Activated naive CD4-positive, alpha-beta T cell treated with anti-CD3 and anti-CD28 coated beads, Interleukin-2, amount 50 U/mL, for 72 hours (primary cell): ENCODE measurements around the gene SELENOS. TPM values are rescaled to one million over a fixed set of nuclear protein-coding genes. Genes with fewer than 3 reads are reported as not detected.

Experiments used
- ATAC-seq, 2 donors: fragments of 150-1000 bp; cut with Tn5 transposase; 2 replicates each; pipeline ENCODE4 v1.10.0; 2021; ENCODE audit warnings: mild to moderate bottlenecking in 2 of 2, moderate library complexity in 2 of 2
- DNase-seq, 2 donors: peaks; one replicate each; pipeline ENCODE4 v3.0.0; 2021 to 2022; ENCODE audit warnings: low spot score in 2 of 2
- H3K27ac Mint-ChIP-seq, 2 donors: one replicate each; pipeline ENCODE4 v1.8.0; 2022; ENCODE audit warnings: mild to moderate bottlenecking in 2 of 2, mixed read lengths in 2 of 2
- H3K36me3 Mint-ChIP-seq, 2 donors: one replicate each; pipeline ENCODE4 v1.8.0; 2022; ENCODE audit warnings: mixed read lengths in 2 of 2
- H3K9me3 Mint-ChIP-seq, 2 donors: one replicate each; pipeline ENCODE4 v1.8.0; 2022; ENCODE audit warnings: mixed read lengths in 2 of 2
- total RNA-seq, 2 donors: library from RNA; stranded (reverse); gene quantifications; one replicate each; pipeline ENCODE4 v1.2.3, GENCODE V29; 2022

Gene SELENOS, protein sequence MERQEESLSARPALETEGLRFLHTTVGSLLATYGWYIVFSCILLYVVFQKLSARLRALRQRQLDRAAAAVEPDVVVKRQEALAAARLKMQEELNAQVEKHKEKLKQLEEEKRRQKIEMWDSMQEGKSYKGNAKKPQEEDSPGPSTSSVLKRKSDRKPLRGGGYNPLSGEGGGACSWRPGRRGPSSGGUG
- total RNA-seq = 10 to 100 TPM; 18.4 to 22.6 TPM

DNA sequence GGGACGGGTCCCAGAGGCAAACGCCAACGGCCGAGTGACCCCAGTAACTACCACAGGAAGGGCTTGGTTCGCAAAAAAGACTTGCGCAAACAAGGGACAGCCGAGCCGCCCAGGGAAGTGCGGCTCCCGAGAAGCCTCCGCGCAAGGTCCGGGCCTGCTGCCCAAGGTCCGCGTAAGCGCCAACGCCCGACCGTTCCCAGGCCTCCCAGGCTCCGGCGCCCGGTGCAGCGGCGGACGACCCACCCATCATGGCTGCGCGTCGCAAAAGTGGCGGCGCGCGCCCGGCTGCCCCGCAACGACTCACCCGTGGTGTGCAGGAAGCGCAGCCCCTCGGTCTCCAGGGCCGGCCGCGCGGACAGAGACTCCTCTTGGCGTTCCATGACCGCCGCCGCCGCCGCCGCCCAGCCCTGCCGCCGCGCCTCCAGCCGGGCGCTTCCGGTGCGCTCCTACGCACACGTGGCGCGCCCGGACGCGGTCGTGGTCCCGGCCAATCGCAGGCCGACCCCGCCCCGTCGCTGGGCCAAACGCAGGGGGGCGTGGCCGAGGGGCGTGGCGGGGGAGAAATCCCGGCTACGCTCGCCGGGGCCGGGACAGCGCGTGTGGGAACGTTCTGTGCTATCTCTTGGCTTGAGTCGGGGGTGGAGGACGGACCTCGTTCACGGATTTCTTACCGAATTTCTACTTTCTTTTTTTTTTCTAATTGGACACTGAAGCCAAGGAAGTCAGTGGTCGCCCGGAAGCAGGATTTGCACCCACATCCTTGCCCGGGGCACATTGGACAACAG, at the start of gene SELENOS:
TSS of gene SELENOS (minus strand) at position 448 of the 785 bp plus-strand sequence. CDS start at position 380, 68 bp downstream.
- H3K36me3 Mint-ChIP-seq = peaks cover 23 to 25% of the 10 kb centered on the region in 2 donors

DNA sequence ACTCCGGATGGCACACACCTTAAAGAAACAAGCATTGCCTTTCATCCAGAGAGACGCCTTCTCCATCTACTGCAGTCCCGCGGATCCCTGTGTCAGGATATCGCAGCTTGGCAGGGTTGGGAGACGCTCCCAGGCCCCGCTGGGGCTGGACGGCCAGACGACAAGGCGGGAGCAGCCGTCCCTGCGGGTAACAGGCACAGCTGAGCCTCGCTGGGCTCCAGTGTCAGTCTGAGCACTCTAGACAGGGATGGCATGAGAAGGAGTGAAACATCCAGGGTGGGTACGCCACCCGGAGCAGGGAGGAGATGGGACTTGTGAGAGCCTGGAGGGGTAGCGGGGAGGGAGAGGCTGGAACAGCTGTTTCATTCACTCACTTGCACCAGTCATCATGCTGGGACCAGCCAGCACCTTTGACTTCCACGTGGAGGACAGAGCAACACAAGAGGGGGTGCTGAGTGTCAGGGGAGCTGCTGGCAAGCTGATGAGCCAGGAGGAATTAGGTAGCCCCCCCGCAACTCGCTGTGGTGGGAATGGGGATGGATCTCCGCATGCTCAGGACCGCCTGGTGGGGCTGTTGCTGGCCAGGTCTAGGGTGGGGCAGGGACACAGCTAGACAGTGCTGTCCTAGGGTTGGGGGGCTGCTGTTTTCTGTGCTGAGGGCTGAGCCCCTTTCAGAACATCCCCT, 49.3 kb upstream of the SELENOS start:
- DNase-seq (peak in 1 of 2 donors; percentile 38), ATAC-seq (no peak)
- H3K9me3 Mint-ChIP-seq = no peaks in the 10 kb centered on the region
- no peaks in the 10 kb centered on the region for H3K36me3 Mint-ChIP-seq
- H3K27ac Mint-ChIP-seq = no peak overlapping the region

More for the DNA sequence above, at the start of gene SELENOS:
- ATAC-seq = peak; percentile 94 to 99
- peak; percentile 92 to 96 for DNase-seq
- H3K9me3 Mint-ChIP-seq = no peaks in the 10 kb centered on the region
- peak within 1 kb of the TSS; percentile 89 to 95 for H3K27ac Mint-ChIP-seq

DNA sequence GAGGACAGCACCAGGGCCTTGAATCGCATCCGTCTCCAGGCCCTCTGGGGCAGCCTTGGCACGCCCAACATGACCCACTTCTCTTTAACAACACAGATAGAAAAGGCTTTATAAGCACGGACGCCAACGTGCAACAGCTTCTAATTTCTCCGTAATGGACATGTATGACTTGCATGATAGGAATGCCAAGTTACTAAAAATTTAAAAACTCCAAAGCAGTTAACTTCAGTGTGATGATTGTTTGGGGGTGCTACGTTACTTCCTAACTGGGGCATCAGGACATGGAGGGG, 48.7 kb upstream of the SELENOS start:
- H3K9me3 Mint-ChIP-seq = no peaks in the 10 kb centered on the region
- no peak overlapping the region for H3K27ac Mint-ChIP-seq
- no peak for ATAC-seq
- H3K36me3 Mint-ChIP-seq = no peaks in the 10 kb centered on the region
- peak in 1 of 2 donors; percentile 33 for DNase-seq

DNA sequence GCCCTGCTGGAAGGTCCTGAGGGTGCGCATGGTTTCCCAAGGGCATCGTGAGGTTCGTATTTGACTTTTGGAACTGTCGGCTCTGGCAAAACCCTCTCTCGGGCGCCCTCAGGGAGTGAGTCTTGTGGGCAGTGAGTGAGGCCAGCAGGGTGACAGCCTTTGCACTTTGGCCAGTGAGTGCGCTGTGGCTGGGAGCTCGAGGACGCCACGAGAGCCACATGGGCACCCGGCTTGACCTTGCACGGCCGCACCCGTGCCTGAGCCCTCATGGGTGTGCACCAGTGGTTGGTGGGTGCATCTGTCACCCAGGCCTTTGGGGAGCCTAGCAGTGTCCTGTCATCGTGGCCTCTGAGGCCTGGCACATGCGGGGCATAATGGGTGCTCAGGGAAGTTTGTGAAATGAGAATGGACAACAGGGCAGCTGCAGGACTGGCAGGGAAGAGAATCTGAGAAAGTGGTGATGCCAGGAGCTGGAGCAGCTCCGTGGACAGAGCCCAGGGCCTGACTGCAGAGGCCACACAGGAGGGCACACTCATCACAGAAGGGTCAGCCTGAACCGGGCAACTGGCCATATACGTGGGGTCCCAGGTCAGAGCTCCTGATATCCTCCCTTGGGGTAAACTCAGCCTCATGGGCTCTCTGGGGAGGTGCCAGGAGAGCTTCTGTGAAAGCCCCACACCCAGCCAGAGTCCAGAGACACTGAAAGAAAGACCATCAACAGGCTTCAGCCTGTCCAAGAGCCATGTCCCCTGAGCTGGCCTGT, 48.2 kb upstream of the SELENOS start:
- no peaks in the 10 kb centered on the region for H3K36me3 Mint-ChIP-seq
- peak in 1 of 2 donors; percentile 41 for DNase-seq
- ATAC-seq = no peak
- no peaks in the 10 kb centered on the region for H3K9me3 Mint-ChIP-seq
- no peak overlapping the region for H3K27ac Mint-ChIP-seq

DNA sequence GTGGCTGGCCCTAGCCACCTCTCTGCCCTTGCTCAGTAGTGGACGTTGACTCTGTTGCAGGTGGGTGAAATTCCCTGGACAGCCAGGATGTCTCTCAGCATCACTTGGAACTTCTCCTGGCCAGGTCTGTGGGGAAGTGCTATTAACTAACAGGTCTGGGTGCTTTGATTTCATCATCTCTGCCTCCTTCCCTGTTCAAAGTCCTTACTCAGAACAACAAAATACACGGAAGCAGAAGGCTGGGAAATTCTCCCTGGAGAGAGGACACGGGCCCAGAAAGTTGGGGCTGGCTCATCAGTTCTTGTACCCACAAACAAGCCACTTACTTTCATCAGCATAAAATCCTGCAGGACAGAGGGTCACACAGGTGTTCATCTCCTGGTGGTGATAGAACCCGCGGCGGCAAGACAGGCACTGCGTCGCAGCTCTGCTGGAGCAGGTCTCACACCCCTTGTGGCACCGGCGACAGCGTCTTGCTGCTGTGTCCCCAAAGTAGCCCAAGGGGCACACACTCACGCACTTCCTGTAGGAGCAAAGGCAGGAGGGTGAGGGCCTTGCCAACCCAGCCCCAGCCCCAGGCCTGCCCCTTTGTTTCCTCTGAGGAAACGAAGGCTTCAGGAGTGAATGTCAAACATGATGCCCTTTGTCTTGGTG, 47.4 kb upstream of the SELENOS start:
- Mint-ChIP-seq H3K9me3 (no peaks in the 10 kb centered on the region), H3K27ac (no peak overlapping the region), H3K36me3 (no peaks in the 10 kb centered on the region)
- ATAC-seq = no peak
- peak in 1 of 2 donors; percentile 25 for DNase-seq

DNA sequence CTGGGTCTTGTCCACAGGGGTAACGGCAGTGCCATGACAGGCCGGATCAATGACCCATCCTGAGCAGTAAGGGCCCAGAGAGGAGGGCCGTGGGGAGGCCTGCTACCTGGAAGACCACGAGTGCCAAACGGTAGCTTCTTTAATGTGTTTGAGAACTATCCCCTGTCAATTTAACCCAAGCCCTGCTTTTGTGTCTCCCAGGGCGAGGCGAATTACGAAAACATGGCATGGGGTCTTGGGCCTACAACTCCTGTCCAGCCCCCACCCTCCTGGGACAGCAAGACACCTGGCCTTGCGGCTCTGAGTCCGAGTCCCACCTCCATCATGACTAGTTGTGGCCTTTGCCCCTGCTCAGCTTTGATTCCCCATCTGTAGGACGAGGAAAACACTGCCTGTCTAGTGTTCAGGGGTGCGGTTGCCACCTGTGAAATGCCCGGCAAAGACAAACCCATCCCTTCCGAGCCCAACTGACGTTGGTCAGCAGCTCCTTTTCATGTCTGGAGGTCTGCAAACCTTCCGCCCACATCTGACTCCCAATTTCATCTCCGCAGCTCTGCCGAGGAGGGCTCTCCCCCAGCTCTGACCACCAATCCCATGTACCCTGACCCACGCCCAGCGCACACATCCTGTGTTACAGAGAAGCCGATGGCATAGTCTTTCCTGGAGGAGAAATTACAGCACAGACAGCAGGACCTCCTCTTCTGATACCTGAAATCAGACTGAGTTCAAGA, 46.7 kb upstream of the SELENOS start:
- DNase-seq (peak in 1 of 2 donors; percentile 44), ATAC-seq (no peak)
- H3K27ac Mint-ChIP-seq = no peak overlapping the region
- no peaks in the 10 kb centered on the region for H3K36me3 Mint-ChIP-seq
- H3K9me3 Mint-ChIP-seq = no peaks in the 10 kb centered on the region

DNA sequence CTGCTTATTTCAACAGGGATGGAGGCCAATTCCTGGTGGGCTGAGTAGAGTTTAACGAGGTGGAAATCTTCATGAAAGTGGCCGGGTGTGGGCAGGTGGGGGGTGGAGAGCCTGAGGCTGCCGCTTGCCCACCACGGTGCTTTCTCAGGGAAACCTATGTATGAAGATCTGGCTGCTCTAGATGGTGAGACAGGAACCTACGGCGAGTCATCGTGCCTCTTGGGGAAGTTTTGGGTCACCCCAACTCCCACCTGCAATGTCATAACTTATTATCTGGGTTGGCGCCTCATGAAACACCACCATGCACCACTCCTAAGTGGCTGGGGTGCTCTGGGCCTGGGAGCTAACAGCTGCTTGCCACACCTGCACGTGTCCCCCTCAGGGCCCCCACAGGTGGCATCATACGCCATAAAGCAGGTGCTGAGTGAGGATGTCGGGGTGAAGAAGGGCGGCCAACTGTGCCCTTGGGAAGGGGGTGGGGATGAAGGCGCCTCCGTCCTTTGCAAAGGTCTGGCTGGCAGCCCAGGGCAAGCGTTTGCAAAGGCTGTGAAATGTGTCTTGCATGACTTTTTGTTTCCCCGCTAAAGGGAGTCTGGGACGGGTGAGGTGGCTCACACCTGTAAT, 45.7 kb upstream of the SELENOS start:
- DNase-seq = peak in 1 of 2 donors; percentile 25
- H3K27ac Mint-ChIP-seq = no peak overlapping the region
- no peaks in the 10 kb centered on the region for H3K9me3 Mint-ChIP-seq
- H3K36me3 Mint-ChIP-seq = no peaks in the 10 kb centered on the region
- no peak for ATAC-seq

DNA sequence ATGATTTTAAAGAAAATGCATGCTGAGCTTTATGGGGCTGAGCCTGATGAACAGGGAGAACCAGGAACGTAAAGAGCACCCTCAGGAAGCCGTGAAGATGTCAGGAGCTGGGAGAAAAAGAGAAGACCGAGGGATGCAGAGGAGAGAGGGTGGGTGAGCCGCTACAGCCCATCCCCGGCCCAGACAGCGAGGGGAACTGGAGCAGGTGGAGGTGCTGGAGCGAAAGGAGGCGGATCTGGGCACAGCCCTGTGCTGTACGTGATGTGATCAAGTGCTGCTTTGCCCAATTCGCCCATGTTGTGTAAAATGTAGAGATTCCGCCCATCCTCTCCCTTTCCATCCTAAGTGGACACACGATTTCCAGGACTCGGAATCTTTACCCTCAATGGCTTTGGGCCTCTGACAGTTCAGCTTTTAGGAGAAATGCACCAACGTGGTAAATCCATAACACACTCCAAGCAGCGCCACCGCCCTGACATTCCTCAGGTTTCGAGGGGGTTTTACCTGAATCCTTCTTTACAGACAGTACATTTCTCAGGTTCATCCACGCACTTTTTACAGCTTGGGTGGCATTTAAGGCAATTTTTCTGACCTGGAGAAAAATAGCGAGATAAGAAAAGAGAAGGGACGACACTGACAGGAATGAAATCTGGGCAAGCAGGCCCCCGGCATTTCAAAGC, 44.9 kb upstream of the SELENOS start:
- Mint-ChIP-seq H3K27ac (peak overlapping the region in 1 of 2 donors; percentile 72), H3K36me3 (no peaks in the 10 kb centered on the region), H3K9me3 (no peaks in the 10 kb centered on the region)
- ATAC-seq (no peak), DNase-seq (peak in 1 of 2 donors; percentile 25)

DNA sequence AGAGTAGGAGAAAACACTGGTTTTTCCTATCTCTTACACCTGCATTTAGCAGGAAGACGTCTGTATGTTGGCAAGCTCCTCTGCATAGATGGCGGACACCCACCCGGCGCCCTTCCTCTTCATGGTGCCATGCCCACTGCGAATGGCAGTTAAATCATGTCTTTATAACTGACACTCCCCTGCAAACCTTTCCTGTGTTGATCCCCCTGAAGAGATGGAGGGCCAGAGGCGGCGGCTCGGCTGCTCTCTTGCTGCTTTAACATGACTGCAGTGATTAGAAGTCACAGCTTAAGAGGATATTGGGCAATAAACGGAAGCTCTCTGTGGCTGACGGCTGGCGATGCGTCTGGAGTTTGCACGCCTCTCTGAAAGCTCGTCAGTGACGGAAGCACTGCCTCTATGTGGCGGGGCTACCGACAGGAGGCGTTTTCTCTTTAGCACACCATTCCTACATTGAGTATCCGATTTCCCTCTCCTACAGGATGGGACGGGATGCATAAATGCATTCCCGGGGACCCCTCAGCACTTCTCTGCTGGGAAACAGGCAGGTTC, 43.3 kb upstream of the SELENOS start:
- H3K27ac Mint-ChIP-seq = peak overlapping the region; percentile 29 to 72
- no peaks in the 10 kb centered on the region for H3K9me3 Mint-ChIP-seq
- H3K36me3 Mint-ChIP-seq = no peaks in the 10 kb centered on the region
- DNase-seq (peak; percentile 54 to 59), ATAC-seq (peak; percentile 95 to 97)

DNA sequence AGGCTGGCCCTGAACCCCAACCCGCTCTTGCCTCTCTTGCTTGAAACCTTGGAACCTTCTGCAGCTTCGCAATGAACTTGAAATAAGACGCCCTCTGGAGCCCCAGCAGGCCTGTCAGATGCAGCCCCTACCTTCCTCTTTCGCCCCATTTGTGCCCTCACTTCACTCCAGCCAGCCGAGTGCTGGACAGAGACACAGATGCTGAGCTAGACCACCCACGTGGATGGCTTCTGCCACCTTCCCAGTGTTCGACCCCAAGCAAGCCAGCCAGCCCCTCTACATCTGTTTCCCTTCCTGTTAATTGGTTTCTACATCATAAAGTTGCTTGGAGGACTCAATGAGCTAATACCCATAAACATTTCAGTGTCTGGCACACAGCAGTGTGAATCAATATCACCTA, 41.6 kb upstream of the SELENOS start:
- DNase-seq (peak in 1 of 2 donors; percentile 38), ATAC-seq (no peak)
- Mint-ChIP-seq H3K9me3 (no peaks in the 10 kb centered on the region), H3K27ac (no peak overlapping the region), H3K36me3 (no peaks in the 10 kb centered on the region)

DNA sequence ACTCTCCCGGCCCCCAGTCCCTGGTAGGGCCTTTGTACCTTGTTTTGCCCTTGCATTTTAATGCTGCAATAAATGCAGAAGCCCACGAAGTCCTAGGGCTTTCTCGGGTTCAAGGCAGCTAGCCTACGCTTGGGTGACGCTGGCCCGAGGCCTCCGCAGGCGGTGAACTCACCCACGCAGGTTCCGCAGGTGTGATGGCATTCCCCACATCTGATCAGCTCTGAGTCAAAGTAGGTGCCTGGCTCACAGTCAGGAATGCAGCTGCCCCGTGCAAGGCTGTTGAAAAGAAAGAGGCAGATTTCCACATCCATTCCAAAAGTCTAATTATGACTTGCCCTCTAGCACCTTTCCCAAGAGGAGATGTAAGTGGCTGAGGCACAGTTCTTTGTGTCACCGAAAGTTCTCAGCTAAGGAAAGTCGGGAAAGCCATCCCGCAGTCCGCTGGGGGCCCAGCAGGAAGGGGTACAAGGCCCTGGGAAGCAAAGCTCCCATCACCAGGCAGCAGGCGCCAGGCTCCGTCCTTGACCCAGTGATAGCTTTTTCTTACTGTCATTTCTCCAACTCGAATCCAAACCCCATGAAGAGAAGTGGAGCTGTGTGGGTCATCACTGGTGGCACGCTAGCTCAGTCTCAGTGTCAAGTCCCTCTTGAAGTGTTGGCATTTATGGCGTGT, 41.0 kb upstream of the SELENOS start:
- Mint-ChIP-seq H3K27ac (no peak overlapping the region), H3K9me3 (no peaks in the 10 kb centered on the region), H3K36me3 (no peaks in the 10 kb centered on the region)
- ATAC-seq (no peak), DNase-seq (peak in 1 of 2 donors; percentile 48)

DNA sequence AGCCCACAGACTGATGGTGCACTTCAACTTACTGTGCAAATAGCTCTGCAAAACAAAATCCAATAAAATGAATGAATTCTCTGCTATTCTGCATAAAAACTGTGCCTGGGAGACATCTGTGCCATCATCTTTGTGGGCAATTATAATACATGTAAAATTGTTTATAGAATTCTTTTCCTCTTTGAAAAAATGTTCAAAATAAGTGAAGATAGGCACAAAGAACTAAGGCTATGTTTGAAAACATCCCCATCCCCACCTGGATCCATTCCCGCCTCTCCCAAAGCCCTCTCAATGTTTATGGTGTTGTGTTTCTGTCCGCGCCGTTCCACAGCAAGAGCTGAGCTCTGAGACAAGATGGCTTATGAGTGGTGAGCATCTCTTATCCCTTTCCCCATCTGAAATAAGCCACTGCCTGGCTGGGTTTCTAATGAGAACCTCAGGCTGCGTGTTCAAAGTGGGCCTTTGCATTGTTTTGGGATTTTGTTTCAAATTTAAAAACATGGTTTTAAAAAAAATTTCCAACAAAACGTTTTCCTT, 40.1 kb upstream of the SELENOS start:
- no peaks in the 10 kb centered on the region for H3K9me3 Mint-ChIP-seq
- H3K27ac Mint-ChIP-seq = no peak overlapping the region
- DNase-seq (no peak), ATAC-seq (no peak)
- H3K36me3 Mint-ChIP-seq = no peaks in the 10 kb centered on the region

DNA sequence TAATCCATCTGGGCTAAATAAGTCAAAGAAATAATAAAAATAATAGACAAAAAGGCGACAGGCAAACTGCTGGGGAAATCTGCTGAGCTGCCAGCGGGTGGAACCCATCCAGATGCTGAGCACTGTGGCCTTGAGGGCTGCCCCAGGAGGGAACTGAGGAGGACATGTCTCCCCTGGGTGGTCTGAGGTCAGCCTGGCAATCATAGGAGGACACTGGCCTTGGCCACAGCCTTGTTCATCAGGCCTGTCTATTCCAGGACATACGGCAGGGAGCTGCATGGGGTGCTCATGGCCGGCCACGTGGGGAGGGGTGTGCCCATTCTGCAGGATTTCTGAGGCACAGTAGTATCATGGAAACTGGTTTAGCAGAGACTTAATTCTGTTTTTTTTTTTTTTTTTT, 39.2 kb upstream of the SELENOS start:
- H3K27ac Mint-ChIP-seq = no peak overlapping the region
- no peak for ATAC-seq
- H3K9me3 Mint-ChIP-seq = no peaks in the 10 kb centered on the region

DNA sequence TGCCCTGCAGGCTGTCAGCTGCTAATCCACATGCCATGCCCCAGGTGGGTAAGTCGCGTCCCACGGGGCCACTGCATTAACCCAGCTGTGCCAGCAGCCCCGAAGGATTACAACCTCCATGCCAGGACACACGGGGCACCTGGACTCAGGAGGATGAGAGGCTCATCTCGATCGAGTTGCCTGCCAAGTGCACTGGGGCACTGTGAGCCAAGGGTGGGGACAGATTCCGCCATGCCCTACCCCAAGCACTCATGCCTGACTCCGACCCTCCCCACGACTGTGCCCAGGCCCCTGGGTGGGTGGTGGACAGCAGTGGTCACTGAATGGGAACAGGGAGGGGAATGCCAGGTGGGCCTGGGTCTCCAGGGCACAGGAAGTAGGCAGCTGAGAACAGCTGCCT, 38.5 kb upstream of the SELENOS start:
- Mint-ChIP-seq H3K36me3 (no peaks in the 10 kb centered on the region), H3K27ac (no peak overlapping the region), H3K9me3 (no peaks in the 10 kb centered on the region)
- peak in 1 of 2 donors; percentile 41 for DNase-seq
- no peak for ATAC-seq

More for the DNA sequence above, 39.2 kb upstream of the SELENOS start:
- DNase-seq = peak in 1 of 2 donors; percentile 35
- H3K36me3 Mint-ChIP-seq = no peaks in the 10 kb centered on the region
